ENCODE results near the gene KHSRP. TPM values are rescaled to one million over a fixed set of nuclear protein-coding genes. Genes with fewer than 3 reads are reported as not detected.

The KHSRP gene
- total and polyA plus RNA-seq, 2 donors (not counting 1 experiment from before 2014, with no cell fraction given): 79.6 to 205 TPM

DNA sequence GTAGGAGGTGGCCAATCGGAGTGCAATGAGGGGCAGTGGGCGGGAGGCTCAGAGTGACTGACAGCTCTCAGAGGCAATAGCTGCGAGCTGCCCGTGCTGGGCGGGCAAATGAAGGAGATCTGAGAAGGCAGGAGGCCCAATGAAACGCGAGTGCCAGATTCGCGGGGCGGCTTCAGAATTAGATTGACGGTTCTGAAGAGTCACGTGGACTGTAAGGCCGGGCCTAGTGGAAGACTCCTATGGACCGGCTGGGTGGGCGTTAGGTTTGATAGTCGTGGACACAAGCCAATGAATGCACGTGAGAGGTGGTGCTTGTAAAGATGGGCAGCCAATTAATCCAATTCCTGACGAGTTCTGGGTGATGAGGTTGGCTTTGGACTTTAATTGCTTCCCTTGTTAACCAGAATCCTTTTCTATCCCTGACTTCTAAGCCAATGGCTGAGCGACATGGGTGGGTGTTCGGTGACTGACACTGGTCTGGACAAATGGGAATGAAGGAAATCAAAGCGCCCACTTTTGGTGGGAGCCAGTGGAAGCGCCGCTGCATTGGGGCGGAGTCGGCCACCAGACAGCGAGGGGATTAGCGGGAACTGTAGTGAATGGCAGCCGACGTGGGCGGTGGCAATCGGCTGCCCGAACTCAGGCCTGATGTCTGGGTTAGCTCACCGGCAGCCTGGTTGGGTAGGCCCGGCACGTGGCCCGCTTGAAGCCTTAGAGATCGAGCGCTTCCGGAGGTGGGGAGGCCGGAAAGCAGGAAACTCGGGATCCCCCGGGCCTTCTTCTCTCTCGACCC, 524 bp upstream of the KHSRP start:
- peak overlapping the region in 4 of 5 experiments; percentile 31 to 57 (median 45) for H3K4me3 ChIP-seq (ENCODE audit: control extremely low read depth in 1 of 5, extremely low read depth in 1 of 5, insufficient read depth in 1 of 5, low read depth in 2 of 5, low read length in 4 of 5)
- H3K79me2 ChIP-seq (ENCODE audit: control insufficient read depth, insufficient read depth, low read length): peaks cover 38% of the 10 kb centered on the region
- peaks cover 0 to 19% (median 0%) of the 10 kb centered on the region in 3 donors for H3K9me3 ChIP-seq (ENCODE audit: control extremely low read depth in 1 of 3, control insufficient read depth in 2 of 3, insufficient read depth in 1 of 3, low read length in 2 of 3)
- H2AFZ ChIP-seq (ENCODE audit: insufficient read depth, low read depth, low read length, poor library complexity, severe bottlenecking): peak overlapping the region; percentile 89
- Mint-ChIP-seq H3K4me1 (peaks cover 35% of the 10 kb centered on the region), H3K27me3 (no peaks in the 10 kb centered on the region), H3K27ac (peak overlapping the region; percentile 94), H3K9me3 (ENCODE audit: insufficient read depth) (no peaks in the 10 kb centered on the region), H3K4me3 (peak overlapping the region; percentile 82)
- TF ChIP-seq EZH2 (IDR thresholded peaks at IDR 0.05; ENCODE audit: borderline replicate concordance, insufficient read depth, low read depth, low read length, poor library complexity, severe bottlenecking): no peak
- TF ChIP-seq, protein P1, sequence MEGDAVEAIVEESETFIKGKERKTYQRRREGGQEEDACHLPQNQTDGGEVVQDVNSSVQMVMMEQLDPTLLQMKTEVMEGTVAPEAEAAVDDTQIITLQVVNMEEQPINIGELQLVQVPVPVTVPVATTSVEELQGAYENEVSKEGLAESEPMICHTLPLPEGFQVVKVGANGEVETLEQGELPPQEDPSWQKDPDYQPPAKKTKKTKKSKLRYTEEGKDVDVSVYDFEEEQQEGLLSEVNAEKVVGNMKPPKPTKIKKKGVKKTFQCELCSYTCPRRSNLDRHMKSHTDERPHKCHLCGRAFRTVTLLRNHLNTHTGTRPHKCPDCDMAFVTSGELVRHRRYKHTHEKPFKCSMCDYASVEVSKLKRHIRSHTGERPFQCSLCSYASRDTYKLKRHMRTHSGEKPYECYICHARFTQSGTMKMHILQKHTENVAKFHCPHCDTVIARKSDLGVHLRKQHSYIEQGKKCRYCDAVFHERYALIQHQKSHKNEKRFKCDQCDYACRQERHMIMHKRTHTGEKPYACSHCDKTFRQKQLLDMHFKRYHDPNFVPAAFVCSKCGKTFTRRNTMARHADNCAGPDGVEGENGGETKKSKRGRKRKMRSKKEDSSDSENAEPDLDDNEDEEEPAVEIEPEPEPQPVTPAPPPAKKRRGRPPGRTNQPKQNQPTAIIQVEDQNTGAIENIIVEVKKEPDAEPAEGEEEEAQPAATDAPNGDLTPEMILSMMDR (IDR thresholded peaks at IDR 0.05): no peak
- peaks cover 0 to 24% of the 10 kb centered on the region in 2 experiments for H3K36me3 ChIP-seq (replicated peaks in 1 of 2; ENCODE audit: control extremely low read depth in 1 of 2, control insufficient read depth in 1 of 2, extremely low read depth in 1 of 2, insufficient read depth in 2 of 2, low read length in 1 of 2)
- no peaks in the 10 kb centered on the region for H3K27me3 ChIP-seq (replicated peaks in 1 of 4; ENCODE audit: control extremely low read depth in 1 of 4, control insufficient read depth in 3 of 4, insufficient read depth in 4 of 4, low read length in 3 of 4)
- DNase-seq (peak; percentile 100), ATAC-seq (ENCODE audit: low read depth) (peak; percentile 82)
- H3K4me2 ChIP-seq (replicated peaks; ENCODE audit: low read depth, low read length, poor library complexity, severe bottlenecking): peak overlapping the region; percentile 74
- ChIA-PET POLR2A (interaction anchor here (0.6 to 2.9 kb wide), 8 partner anchors 32 to 398 kb away, joined by 3 to 15 read pairs (median 8); partner anchors contain the start of genes ALKBH7, CLPP, GTF2F1 and SLC25A23), CTCF (interaction anchor here (0.9 to 2.0 kb wide), 3 partner anchors 34 to 438 kb away, joined by 3 to 6 read pairs (median 6); partner anchors contain the start of gene SLC25A23)
- WGBS (ENCODE audit: insufficient coverage): 8% methylated on average over 43 of the region's 43 CpGs
- H3K27ac ChIP-seq (ENCODE audit: low read length in 2 of 2): peak overlapping the region; percentile 84 to 93
- H4K20me1 ChIP-seq (ENCODE audit: control insufficient read depth, insufficient read depth, low read length, poor library complexity, severe bottlenecking): peaks cover 40% of the 10 kb centered on the region
- H3K4me1 ChIP-seq (ENCODE audit: control insufficient read depth in 2 of 2, insufficient read depth in 2 of 2, low read length in 2 of 2): peaks cover 26 to 35% of the 10 kb centered on the region in 2 donors
- intact Hi-C loops (cut with micrococcal nuclease): loop anchor here (1.0 to 2.0 kb wide), 7 partner anchors 32 to 314 kb away; partner anchors contain the start of genes CLPP, GTF2F1, RFX2 and TUBB4A
- peak overlapping the region; percentile 58 for H3K9ac ChIP-seq (ENCODE audit: low read length)
